Ovary (tissue), 3 donors: ENCODE measurements around the gene CRY1.

Source experiments
- CTCF ChIP-seq, 3 donors: fragments of 450-650 bp in 2 of 3; fragments of 200-600 bp in 1 of 3; IDR thresholded peaks; one replicate each; pipeline versions ENCODE4 v1.5.1 to v1.8.0; 2016 to 2022; ENCODE audit warnings: antibody characterized with exemption in 3 of 3, mild to moderate bottlenecking in 1 of 3
- POLR2A ChIP-seq: fragments of 450-650 bp; IDR thresholded peaks from one replicate; pipeline ENCODE4 v1.6.1; 2017; ENCODE audit warnings: antibody characterized with exemption, mild to moderate bottlenecking, moderate library complexity
- donor health status: DM: no; HTN: no; CAD: no.

GRCh38 chr12:106954462-106955376 lies 138.6 kb downstream of the CRY1 start:
- TF ChIP-seq POLR2A (no peak), CTCF (IDR thresholded peaks at IDR 0.05) (no peak)
